OCI-LY3 (cell line): ENCODE results near the gene PGS1.

Experiments
- H2AFZ ChIP-seq: fragments of 200-600, 300-600 bp; shearing (Covaris generic); 2 replicates; pipeline ENCODE4 v1.6.0; 2014; ENCODE audit warnings: antibody characterized with exemption, low read depth, low read length
- H3K27ac ChIP-seq: fragments of 200-600, 300-600 bp; sonication (generic); 2 replicates; pipeline ENCODE4 v1.5.1; 2014; ENCODE audit warnings: mild to moderate bottlenecking, low read length, moderate library complexity, mixed read lengths
- H3K27me3 ChIP-seq: fragments of 200-600, 300-600 bp; sonication (generic); 2 replicates; pipeline ENCODE4 v1.6.1; 2014; ENCODE audit warnings: low read depth, low read length, mixed read lengths
- H3K36me3 ChIP-seq: fragments of 200-600, 300-600 bp; sonication (generic); replicated peaks from 2 replicates; pipeline ENCODE3; 2014; ENCODE audit warnings: low read depth, low read length, mixed read lengths
- H3K4me1 ChIP-seq: fragments of 300-600, 200-600 bp; sonication (generic); 2 replicates; pipeline ENCODE4 v1.6.1; 2014; ENCODE audit warnings: low read length, mixed read lengths
- H3K4me2 ChIP-seq: fragments of 200-600, 300-600 bp; sonication (generic); 2 replicates; pipeline ENCODE4 v1.6.1; 2014; ENCODE audit warnings: low read length, mixed read lengths
- H3K4me3 ChIP-seq: fragments of 300-600, 200-600 bp; sonication (generic); 2 replicates; pipeline ENCODE4 v1.5.1; 2014; ENCODE audit warnings: antibody characterized with exemption, mild to moderate bottlenecking, low read length, moderate library complexity
- H3K79me2 ChIP-seq: fragments of 300-600, 200-600 bp; shearing (Covaris generic); 2 replicates; pipeline ENCODE4 v1.6.1; 2014; ENCODE audit warnings: mild to moderate bottlenecking, low read length, mixed read lengths
- H3K9ac ChIP-seq: fragments of 300-600, 200-600 bp; shearing (Covaris generic); 2 replicates; pipeline ENCODE4 v1.6.0; 2014; ENCODE audit warnings: mild to moderate bottlenecking, low read length, moderate library complexity
- H3K9me3 ChIP-seq: fragments of 200-600, 300-600 bp; shearing (Covaris generic); 2 replicates; pipeline ENCODE4 v1.6.1; 2014; ENCODE audit warnings: low read length, mixed read lengths; ENCODE audit not compliant: insufficient read depth
- H4K20me1 ChIP-seq: fragments of 200-600, 300-600 bp; sonication (generic); 2 replicates; pipeline ENCODE4 v1.6.1; 2016; ENCODE audit warnings: low read length, mixed read lengths; ENCODE audit not compliant: insufficient read depth
- CTCF ChIP-seq: fragments of 200-600, 300-600 bp; sonication (generic); IDR thresholded peaks from 2 replicates; pipeline ENCODE4 v1.5.1; 2014; ENCODE audit warnings: antibody characterized with exemption, low read length, low read depth
- EZH2phosphoT487 ChIP-seq: fragments of 200-600 bp; shearing (Covaris generic); IDR thresholded peaks from 2 replicates; pipeline ENCODE4 v1.6.1; 2018; ENCODE audit warnings: antibody characterized with exemption, mixed run types, low read depth

PGS1 gene

GRCh38 chr17:78434455-78435329 is 56.2 kb downstream of the PGS1 start:
- Histone ChIP-seq H3K9me3 (no peaks in the 10 kb centered on the region), H3K4me3 (no peak overlapping the region), H2AFZ (no peak overlapping the region), H4K20me1 (no peaks in the 10 kb centered on the region), H3K9ac (no peak overlapping the region), H3K4me2 (no peak overlapping the region), H3K36me3 (no peaks in the 10 kb centered on the region), H3K27me3 (peaks cover 4% of the 10 kb centered on the region; the same call in 1 of the 2 replicates), H3K4me1 (no peaks in the 10 kb centered on the region), H3K27ac (no peak overlapping the region), H3K79me2 (no peaks in the 10 kb centered on the region)
- TF ChIP-seq EZH2phosphoT487, result no peak
- TF ChIP-seq CTCF, result no peak

DNA sequence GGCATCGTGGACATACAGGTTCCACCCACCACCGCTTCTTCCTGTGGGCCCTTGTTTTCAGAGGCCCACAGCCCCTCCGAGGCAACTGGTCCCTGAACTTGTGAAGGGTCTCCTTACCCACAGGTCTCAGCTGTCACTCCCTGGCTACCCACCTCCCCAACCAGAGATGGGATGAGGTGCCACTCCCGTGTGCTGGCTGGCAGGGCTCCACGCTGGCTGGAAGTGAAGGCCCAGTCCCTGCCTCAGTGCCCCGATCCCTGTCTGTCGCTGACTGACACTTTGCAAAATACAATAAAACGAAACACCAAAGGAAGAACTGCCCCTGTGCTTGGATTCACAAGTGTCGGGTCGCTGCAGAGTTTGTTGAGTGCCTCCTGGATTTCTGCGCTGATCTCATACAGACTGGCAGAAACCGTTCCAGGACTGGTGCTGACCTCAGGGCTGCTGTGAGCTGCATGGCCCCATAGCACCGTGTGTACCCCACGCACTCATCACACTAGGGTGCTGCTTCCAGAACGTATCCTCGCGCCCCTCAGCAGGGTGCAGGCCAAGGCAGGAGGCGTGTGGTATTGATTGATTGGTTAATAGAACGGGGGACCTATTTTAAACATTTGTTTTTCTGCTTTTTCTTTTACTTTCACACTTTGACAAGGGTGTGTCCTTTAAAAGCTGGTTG is 57.0 kb downstream of the PGS1 start:
- Histone ChIP-seq H3K4me1 (no peaks in the 10 kb centered on the region), H4K20me1 (no peaks in the 10 kb centered on the region), H3K4me3 (no peak overlapping the region), H3K79me2 (no peaks in the 10 kb centered on the region), H3K9ac (no peak overlapping the region), H3K4me2 (no peak overlapping the region), H3K27ac (no peak overlapping the region), H3K9me3 (no peaks in the 10 kb centered on the region), H2AFZ (no peak overlapping the region), H3K36me3 (no peaks in the 10 kb centered on the region), H3K27me3 (peaks cover 4% of the 10 kb centered on the region; the same call in 1 of the 2 replicates)
- TF ChIP-seq CTCF (no peak), EZH2phosphoT487 (no peak)

GRCh38 chr17:78437508-78438169 is 59.2 kb downstream of the PGS1 start:
- Histone ChIP-seq H2AFZ (no peak overlapping the region), H3K36me3 (no peaks in the 10 kb centered on the region), H4K20me1 (no peaks in the 10 kb centered on the region), H3K9me3 (no peaks in the 10 kb centered on the region), H3K4me3 (no peak overlapping the region), H3K4me2 (no peak overlapping the region), H3K9ac (no peak overlapping the region), H3K79me2 (no peaks in the 10 kb centered on the region), H3K4me1 (no peaks in the 10 kb centered on the region), H3K27me3 (peaks cover 4% of the 10 kb centered on the region; the same call in 1 of the 2 replicates), H3K27ac (no peak overlapping the region)
- TF ChIP-seq EZH2phosphoT487 (no peak), CTCF (no peak)

- Histone ChIP-seq H3K79me2 (no peaks in the 10 kb centered on the region), H3K9me3 (no peaks in the 10 kb centered on the region), H3K27ac (no peak overlapping the region), H3K36me3 (no peaks in the 10 kb centered on the region), H3K27me3 (peaks cover 4% of the 10 kb centered on the region; the same call in 1 of the 2 replicates), H3K4me2 (no peak overlapping the region), H2AFZ (no peak overlapping the region), H3K4me1 (no peaks in the 10 kb centered on the region), H3K4me3 (no peak overlapping the region), H3K9ac (no peak overlapping the region), H4K20me1 (no peaks in the 10 kb centered on the region)
- TF ChIP-seq EZH2phosphoT487 (no peak), CTCF (no peak)
Measured at GRCh38 chr17:78438271-78438691, 59.8 kb downstream of the PGS1 start.
